SIG-M5 (cell line): ENCODE measurements around the gene SLC23A1.
"Not testable (repeated sequence)": the region's sequence is repeated elsewhere in the genome, so short reads cannot be mapped to it uniquely, and the experiment has no call there.

ENCODE experiments used
- DNase-seq: peaks from one replicate; lab custom pipeline; 2025; lab: John Stamatoyannopoulos, UW

SLC23A1 gene

GRCh38 chr5:139389701-139390638 lies 6.9 kb upstream of the SLC23A1 start, which contains the start of gene MZB1:
TSS of gene MZB1 (minus strand) at chr5:139389913. CDS start at chr5:139389856, 57 bp downstream.
- DNase-seq, result no peak

DNA sequence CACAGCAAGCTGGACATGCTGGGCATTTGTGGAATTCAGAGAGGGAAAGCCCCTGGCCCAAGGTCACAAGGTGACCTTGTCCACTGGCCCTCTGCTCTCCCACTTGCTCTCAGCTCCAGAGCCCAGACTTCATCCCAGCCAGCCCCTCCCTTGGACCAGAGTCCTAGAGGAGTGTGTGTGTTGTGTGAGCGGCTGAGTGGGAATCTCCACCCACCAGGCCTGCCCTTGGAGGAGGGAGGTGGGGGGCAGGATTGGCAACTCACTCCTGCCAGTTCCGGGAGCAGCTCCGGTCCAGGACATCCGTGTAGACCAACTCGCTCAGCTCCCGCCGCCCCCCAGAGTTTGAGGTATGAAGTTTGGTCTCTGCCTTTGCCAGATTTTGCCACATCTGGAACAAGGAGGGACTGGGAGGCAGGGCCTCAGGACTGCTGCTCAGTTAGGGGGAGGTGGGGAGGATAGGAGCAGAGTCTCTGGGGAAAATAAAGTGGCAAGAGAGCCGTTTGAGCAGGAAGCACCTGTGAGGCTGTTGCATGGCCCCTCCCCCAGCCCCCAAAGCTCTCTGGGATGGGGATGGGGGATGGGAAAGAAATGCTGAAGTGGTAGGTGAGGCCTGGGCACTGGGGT lies 5.2 kb upstream of the SLC23A1 start:
- DNase-seq, result no peak

DNA sequence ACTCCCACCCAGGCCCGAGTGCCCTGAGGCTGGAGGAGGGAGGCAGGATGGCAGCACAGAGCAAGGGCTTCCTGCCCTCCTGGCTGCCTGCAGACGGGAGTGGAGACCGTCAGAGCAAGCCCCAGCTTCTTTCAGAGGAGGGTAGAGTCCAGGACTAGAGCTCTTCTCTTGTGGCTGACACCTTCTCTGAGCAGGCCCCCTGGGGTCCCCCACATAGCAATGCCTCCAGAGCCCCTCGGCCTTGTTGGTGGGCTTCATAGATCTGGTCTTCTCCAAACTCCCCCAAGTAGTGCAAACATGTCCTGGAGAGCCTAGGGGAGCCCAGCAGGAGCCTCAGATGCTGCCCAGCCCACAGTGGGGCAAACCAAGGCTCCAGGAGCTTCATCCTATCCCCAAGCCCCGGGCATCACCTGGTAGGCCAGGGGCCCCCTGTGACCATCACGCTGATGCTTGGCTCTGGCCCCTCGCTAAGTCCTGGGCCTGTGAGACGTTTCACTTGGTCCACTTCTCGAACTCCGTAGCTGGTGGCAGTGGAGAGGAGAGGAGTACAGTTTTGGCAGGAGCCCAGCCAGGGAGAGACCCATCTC lies 4.6 kb upstream of the SLC23A1 start:
- DNase-seq, result no peak

DNA sequence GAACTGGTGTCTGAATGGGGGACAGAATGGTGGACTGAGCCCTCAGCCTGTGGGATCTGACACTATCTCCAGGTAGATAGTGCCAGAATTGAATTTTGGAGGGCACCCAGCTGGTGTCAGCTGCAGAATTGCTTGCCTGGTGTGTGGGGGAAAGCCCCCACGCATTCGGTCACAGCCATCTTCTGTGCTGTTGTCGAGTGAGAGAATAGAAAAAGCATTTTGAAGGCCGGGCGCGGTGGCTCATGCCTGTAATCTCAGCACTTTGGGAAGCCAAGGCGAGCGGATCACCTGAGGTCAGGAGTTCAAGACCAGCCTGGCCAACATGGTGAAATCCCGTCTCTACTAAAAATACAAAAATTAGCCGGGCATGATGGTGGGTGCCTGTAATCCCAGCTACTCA lies 3.9 kb upstream of the SLC23A1 start:
- DNase-seq, result not testable (repeated sequence)

DNA sequence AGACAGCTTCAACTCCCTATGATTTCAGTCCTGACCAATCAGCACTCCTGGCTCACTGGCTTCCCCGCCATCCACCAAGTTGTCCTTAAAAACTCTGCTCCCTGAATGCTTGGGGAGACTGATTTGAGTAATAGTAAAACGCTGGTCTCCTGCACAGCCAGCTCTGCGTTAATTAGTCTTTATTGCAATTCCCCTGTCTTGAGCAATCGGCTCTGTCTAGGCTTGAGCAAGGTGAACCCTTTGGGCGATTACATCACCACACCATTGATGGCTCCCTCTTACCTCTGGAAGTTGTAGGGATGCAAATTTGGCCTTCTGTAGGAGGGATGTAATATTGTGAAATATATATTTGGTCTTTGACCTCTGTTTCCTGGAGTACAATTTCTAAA lies 2.9 kb upstream of the SLC23A1 start:
- no peak for DNase-seq

DNA sequence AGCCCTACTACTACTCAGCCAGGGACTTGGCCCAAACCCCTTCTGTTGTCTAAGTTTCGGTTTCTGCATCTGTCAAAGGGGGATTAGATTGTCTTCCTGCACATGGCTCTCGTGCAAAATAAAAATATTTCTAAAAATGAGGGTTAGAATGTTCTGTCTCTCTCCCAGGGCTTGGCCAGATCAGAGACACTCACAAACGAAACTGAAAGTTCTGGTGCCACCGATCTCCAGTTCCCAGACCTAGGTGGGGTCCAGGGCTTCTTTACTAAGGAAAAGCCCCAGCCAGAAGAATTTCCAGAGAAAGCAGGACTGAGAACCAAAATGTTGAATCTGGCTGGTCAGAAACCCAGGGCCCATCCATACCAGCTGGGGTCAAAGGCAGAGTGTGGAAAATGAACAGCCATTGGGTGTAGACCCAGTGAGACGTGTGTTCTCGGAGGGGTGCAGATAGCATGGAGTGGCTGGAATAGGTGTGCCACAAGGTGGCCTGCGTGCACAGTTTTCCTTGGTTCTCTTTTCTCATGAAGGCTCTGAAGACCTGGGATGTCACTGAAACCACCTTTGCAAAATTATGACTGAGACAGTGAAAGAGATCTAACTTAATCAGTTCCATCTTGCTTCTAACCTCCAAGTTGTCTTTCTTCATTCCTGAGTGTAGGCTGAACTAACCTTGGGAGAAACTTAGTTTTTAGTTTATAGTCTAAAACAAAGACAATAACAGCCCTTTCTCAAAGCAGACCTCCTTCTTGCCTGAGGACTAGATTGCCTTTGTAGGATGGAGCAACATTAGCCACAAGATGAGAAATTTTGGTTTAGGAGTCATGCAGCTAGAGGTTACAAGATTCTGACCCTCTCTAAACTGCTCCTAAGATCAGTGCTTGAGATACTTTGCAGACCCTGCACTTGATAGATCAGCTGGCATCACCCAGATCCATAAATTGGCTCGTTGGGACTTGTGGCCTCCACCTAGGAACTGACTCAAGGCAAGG lies 2.3 kb upstream of the SLC23A1 start:
- DNase-seq, result peak; percentile 11

GRCh38 chr5:139384591-139385051 lies 1.5 kb upstream of the SLC23A1 start:
- no peak for DNase-seq

- DNase-seq, result no peak
Measured at GRCh38 chr5:139383993-139384590, 995 bp upstream of the SLC23A1 start.

GRCh38 chr5:139382807-139383206 lies 290 bp downstream of the SLC23A1 start:
- no peak for DNase-seq

DNA sequence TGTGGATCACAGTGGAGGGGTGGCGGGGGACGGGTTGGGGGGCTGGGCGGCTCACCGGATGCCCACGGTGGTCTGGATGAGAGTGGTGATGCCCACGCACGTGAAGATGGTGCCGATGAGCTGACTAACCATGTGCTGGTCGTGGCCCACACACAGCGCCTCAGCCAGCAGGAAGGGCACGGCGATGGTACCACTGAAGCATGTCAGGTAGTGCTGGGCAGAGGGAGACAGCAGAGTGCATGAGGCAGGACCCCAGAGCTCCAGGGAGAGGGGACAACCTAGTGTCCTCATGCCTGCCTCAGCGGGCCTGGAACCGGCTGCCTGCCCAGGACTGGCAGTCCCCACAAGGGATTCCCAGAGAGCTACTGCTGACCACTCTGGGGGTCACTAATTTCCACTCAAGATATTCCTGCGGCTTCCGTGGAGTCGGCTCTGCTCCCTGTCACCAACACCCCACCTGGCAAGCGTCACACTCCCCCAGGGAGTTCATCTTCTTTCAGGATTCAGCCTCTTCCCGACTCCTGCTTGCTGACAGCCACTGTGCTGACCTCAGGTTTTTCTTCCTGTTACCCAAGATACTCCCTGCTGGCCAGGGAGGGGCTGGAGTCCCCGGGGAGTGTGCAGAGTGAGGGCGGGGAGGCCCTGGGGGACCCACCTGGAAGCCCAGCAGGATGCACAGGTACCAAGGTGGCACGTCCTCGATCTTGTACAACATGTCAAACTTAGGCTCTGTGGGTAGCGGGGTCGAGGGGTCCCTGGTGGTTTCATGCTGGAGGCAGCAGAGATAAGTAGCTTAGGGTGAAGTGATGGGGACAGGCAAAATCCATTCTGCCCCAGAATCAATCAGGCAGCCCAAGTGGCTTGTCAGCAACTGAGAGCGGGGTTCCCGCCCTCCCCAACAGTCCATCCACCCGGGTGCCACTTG lies 998 bp downstream of the SLC23A1 start:
- no peak for DNase-seq

- DNase-seq, result no peak
Measured at GRCh38 chr5:139379626-139380449, 3.3 kb downstream of the SLC23A1 start.

- no peak for DNase-seq
Measured at GRCh38 chr5:139378941-139379361, 4.1 kb downstream of the SLC23A1 start.

DNA sequence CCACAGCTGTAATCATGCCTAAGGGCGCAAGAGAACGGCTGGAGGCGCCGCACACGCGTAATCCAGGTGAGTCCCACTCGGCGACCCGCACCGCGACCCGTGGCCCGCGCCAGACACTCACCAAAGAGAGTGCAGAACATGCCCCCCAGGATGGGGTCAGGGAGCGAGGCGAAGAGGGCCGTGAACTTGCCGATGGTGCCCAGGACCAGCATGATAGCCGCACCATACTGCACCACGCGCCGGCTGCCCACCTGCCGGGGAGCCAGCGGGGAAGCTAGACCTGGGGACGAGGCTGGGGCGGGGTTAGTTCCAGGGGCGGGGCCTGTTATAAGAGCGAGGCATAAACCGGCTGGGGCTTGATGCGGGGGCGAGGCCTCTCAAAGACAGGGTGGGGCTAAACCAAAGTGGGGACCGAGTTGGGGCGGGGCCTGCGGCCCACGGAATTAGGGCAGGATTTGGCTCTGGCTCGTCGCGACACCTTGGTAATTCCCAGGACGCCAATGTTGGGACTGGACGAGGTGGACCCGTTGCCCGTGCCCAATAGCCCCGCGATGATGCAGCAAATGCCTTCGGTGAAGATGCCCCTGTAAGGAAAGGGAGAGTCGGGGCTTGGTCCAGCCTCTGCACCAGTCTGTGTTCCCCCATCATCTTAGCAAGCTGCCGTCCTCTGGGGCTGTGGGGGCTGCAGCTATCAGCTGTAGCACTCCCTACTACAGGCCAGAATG lies 4.8 kb downstream of the SLC23A1 start:
- DNase-seq, result no peak

- DNase-seq, result no peak
Measured at GRCh38 chr5:139377226-139377625, 5.9 kb downstream of the SLC23A1 start.

GRCh38 chr5:139376364-139376763 lies 6.7 kb downstream of the SLC23A1 start:
- no peak for DNase-seq

- DNase-seq, result no peak
Measured at GRCh38 chr5:139374909-139375308, 8.2 kb downstream of the SLC23A1 start.

DNA sequence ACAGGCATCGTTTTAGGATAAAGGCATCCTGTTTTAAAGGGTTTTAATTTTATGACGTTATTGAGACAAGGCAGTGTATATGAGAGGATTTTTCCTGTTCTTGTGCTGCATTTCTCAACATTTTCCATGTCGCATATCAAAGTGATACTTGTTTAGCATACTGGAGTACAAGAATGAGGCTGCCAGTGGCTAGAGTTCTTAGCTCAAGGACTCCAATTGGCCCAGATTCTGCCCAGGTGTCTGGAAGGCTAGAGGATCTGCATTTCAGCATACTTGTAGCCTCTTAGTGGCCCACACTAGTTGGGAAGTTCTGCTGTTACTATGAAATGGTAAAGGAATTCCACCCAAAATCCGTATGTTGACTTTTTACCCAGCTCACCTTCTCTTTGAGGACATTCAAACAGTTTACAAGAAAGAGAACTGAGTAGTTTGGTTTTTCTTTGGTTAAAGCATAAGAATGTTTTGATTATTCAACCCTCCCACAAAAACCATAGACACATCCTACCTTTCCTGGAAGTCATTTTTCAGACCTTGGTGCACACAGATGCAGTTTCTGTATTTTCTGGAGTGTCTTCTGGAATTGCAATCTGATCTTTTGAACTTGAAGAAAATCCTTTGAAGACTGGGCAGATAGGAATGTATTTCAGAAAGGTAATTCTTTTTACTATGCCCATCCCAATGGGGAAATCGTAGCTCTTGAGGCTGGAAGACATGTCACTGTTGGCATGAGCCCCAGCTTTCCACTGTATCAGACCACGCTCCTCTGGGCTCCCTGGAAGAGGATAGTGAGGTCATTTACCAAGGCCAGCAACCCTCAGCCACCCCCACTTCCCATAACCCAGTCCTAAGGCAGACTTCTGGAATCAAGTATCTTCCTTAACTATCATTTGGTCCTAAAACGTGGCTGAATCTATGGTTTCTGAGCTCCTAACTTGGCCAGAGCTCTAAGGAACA lies 11.3 kb downstream of the SLC23A1 start:
- no peak for DNase-seq
